Fibroblast of mammary gland (primary cell): Measurements from ENCODE around the gene GATAD2B.
A peak's percentile ranks its signal among the peaks of the same experiment; 100 is the strongest.

Source experiments
- DNase-seq: peaks from one replicate; pipeline ENCODE4 v3.0.0-alpha.2; 2010; ENCODE audit warnings: low read depth
- H3K4me3 ChIP-seq: 2 replicates; pipeline ENCODE4 v1.5.1; 2011; ENCODE audit warnings: low read depth, mild to moderate bottlenecking, low read length, moderate library complexity; ENCODE audit not compliant: control insufficient read depth
- CTCF ChIP-seq: conservative IDR thresholded peaks from 2 replicates; pipeline ENCODE4 v1.5.1; 2011; ENCODE audit warnings: low read depth, low read length, inconsistent platforms; ENCODE audit not compliant: control insufficient read depth, insufficient read depth

Gene GATAD2B

GRCh38 chr1:153929981-153930948 lies 7.5 kb upstream of the GATAD2B start:
- no peak overlapping the region for H3K4me3 ChIP-seq
- DNase-seq = no peak
- no peak for TF ChIP-seq CTCF

- H3K4me3 ChIP-seq = no peak overlapping the region
- DNase-seq = no peak
- TF ChIP-seq CTCF = no peak
Measured at GRCh38 chr1:153929426-153929825, 6.7 kb upstream of the GATAD2B start.

GRCh38 chr1:153928791-153929341 lies 6.1 kb upstream of the GATAD2B start:
- TF ChIP-seq CTCF = no peak
- H3K4me3 ChIP-seq = no peak overlapping the region
- peak; percentile 67 for DNase-seq

- no peak overlapping the region for H3K4me3 ChIP-seq
- no peak for TF ChIP-seq CTCF
- no peak for DNase-seq
Measured at GRCh38 chr1:153928245-153928644, 5.5 kb upstream of the GATAD2B start.

- no peak for DNase-seq
- TF ChIP-seq CTCF = no peak
- H3K4me3 ChIP-seq = no peak overlapping the region
Measured at GRCh38 chr1:153926405-153926804, 3.6 kb upstream of the GATAD2B start.

GRCh38 chr1:153922076-153922971 lies 448 bp downstream of the GATAD2B start:
- H3K4me3 ChIP-seq = peak overlapping the region; percentile 78
- TF ChIP-seq CTCF = no peak
- peak; percentile 37 for DNase-seq
